Cardiac muscle cell (in vitro differentiated cells and primary cell): ENCODE measurements around the gene FARP2. TPM values are rescaled to one million over a fixed set of nuclear protein-coding genes. Genes with fewer than 3 reads are reported as not detected.

Experiments
- DNase-seq, 2 donors: peaks; one replicate each; pipeline versions ENCODE4 v3.0.0 to v3.0.0-alpha.2; 2010 to 2017; ENCODE audit warnings: low read depth in 1 of 2, low spot score in 1 of 2
- H3K27ac ChIP-seq: fragments of 200-600 bp; sonication (generic); 2 replicates; pipeline ENCODE4 v1.5.1; 2016
- H3K27me3 ChIP-seq: fragments of 200-600 bp; sonication (generic); 2 replicates; pipeline ENCODE4 v1.6.0; 2016; ENCODE audit warnings: control low read depth
- H3K36me3 ChIP-seq: fragments of 200-600 bp; sonication (generic); 2 replicates; pipeline ENCODE4 v1.5.1; 2016; ENCODE audit warnings: control low read depth
- H3K4me1 ChIP-seq: fragments of 200-600 bp; sonication (generic); 2 replicates; pipeline ENCODE4 v1.8.1; 2017; ENCODE audit warnings: low read depth, mild to moderate bottlenecking, mixed run types
- H3K4me3 ChIP-seq: fragments of 200-600 bp; sonication (generic); 2 replicates; pipeline ENCODE4 v1.5.1; 2016; ENCODE audit warnings: mild to moderate bottlenecking
- H3K9me3 ChIP-seq: fragments of 200-600 bp; sonication (generic); 2 replicates; pipeline ENCODE4 v1.5.1; 2017; ENCODE audit warnings: low read depth, mild to moderate bottlenecking, control low read depth
- CTCF ChIP-seq: IDR thresholded peaks from 2 replicates; pipeline ENCODE4 v1.5.1; 2012; ENCODE audit warnings: low read depth, mild to moderate bottlenecking, low read length
- polyA plus RNA-seq: library from polyadenylated mRNA; unstranded; fragments of >200 nt; fragmentation: Nextera tagmentation; extraction: Ambion mirVana; gene quantifications from 2 replicates; pipeline ENCODE4 v1.2.1, GENCODE V29; 2016
- total RNA-seq: library from RNA; depleted of rRNA; stranded (reverse); fragments of >200 nt; gene quantifications from 2 replicates; pipeline ENCODE4 v1.2.3, GENCODE V29; 2016

Gene FARP2
- total and polyA plus RNA-seq, 2 experiments from 2014 or later = 24.4 to 26.5 TPM

- no peak overlapping the region for H3K27ac ChIP-seq
- H3K4me3 ChIP-seq = no peak overlapping the region
- H3K36me3 ChIP-seq = no peaks in the 10 kb centered on the region
- no peak for DNase-seq
- TF ChIP-seq CTCF = no peak
- H3K4me1 ChIP-seq = no peaks in the 10 kb centered on the region
- H3K9me3 ChIP-seq = no peaks in the 10 kb centered on the region
- no peaks in the 10 kb centered on the region for H3K27me3 ChIP-seq
Measured at GRCh38 chr2:241530571-241530970, 174.5 kb downstream of the FARP2 start.

GRCh38 chr2:241531161-241531722, 175.2 kb downstream of the FARP2 start:
- H3K4me1 ChIP-seq = no peaks in the 10 kb centered on the region
- no peak for DNase-seq
- H3K36me3 ChIP-seq = no peaks in the 10 kb centered on the region
- no peak overlapping the region for H3K4me3 ChIP-seq
- no peaks in the 10 kb centered on the region for H3K27me3 ChIP-seq
- TF ChIP-seq CTCF = no peak
- no peaks in the 10 kb centered on the region for H3K9me3 ChIP-seq
- H3K27ac ChIP-seq = no peak overlapping the region

- no peak for TF ChIP-seq CTCF
- Histone ChIP-seq H3K27me3 (no peaks in the 10 kb centered on the region), H3K4me1 (no peaks in the 10 kb centered on the region), H3K4me3 (no peak overlapping the region), H3K36me3 (no peaks in the 10 kb centered on the region), H3K27ac (no peak overlapping the region), H3K9me3 (no peaks in the 10 kb centered on the region)
- no peak for DNase-seq
Measured at GRCh38 chr2:241532168-241532567, 176.1 kb downstream of the FARP2 start.

GRCh38 chr2:241532733-241533601, 176.9 kb downstream of the FARP2 start:
- TF ChIP-seq CTCF = no peak
- DNase-seq = no peak
- H3K36me3 ChIP-seq = no peaks in the 10 kb centered on the region
- no peaks in the 10 kb centered on the region for H3K9me3 ChIP-seq
- H3K4me3 ChIP-seq = no peak overlapping the region
- no peak overlapping the region for H3K27ac ChIP-seq
- H3K27me3 ChIP-seq = no peaks in the 10 kb centered on the region
- no peaks in the 10 kb centered on the region for H3K4me1 ChIP-seq

GRCh38 chr2:241534293-241534692, 178.2 kb downstream of the FARP2 start:
- no peaks in the 10 kb centered on the region for H3K4me1 ChIP-seq

More at GRCh38 chr2:241534293-241534692, 178.2 kb downstream of the FARP2 start:
- H3K27ac ChIP-seq = no peak overlapping the region
- H3K4me3 ChIP-seq = no peak overlapping the region
- DNase-seq = no peak
- TF ChIP-seq CTCF = no peak
- no peaks in the 10 kb centered on the region for H3K36me3 ChIP-seq
- peaks cover 2% of the 10 kb centered on the region for H3K27me3 ChIP-seq
- H3K9me3 ChIP-seq = no peaks in the 10 kb centered on the region
